OCI-LY7 (cell line): ENCODE results near the gene CMKLR1. TPM values are rescaled to one million over a fixed set of nuclear protein-coding genes. Genes with fewer than 3 reads are reported as not detected.

Source experiments
- BruUV-seq: library from RNA; stranded (reverse); fragments of 400-500 nt; replicated peaks from 2 replicates; lab custom pipeline; 2021; lab: Mats Ljungman, UMichigan
- CTCF ChIA-PET: fragments of 300-600 bp; sonication (Branson Sonifier 250); formaldehyde crosslinking; loops from one replicate; lab custom pipeline; 2022; ENCODE audit warnings: antibody characterized with exemption; ENCODE audit not compliant: unreplicated experiment; lab: Charles Lee
- POLR2A ChIA-PET: fragments of 300-600 bp; sonication (Branson Sonifier 250); formaldehyde crosslinking; loops from one replicate; lab custom pipeline; 2022; ENCODE audit warnings: antibody characterized with exemption; lab: Charles Lee
- DNase-seq: peaks from one replicate; pipeline ENCODE4 v3.0.0-alpha.2; 2015; ENCODE audit warnings: low spot score
- H2AFZ ChIP-seq: fragments of 200-600 bp; sonication (generic), shearing (Covaris generic); 2 replicates; pipeline ENCODE4 v1.6.1; 2014; ENCODE audit warnings: mild to moderate bottlenecking, antibody characterized with exemption, low read length, moderate library complexity
- H3K27ac ChIP-seq: fragments of 200-600 bp; sonication (generic); 2 replicates; pipeline ENCODE4 v1.5.1; 2014; ENCODE audit warnings: mixed run types, low read depth, mild to moderate bottlenecking, moderate library complexity, low read length, inconsistent platforms; ENCODE audit not compliant: poor library complexity, severe bottlenecking
- H3K36me3 ChIP-seq: fragments of 200-600 bp; sonication (generic); 2 replicates; pipeline ENCODE4 v1.6.1; 2014; ENCODE audit warnings: mild to moderate bottlenecking, antibody characterized with exemption, low read length, moderate library complexity, mixed read lengths; ENCODE audit not compliant: insufficient read depth
- H3K4me1 ChIP-seq: fragments of 200-600 bp; sonication (generic); 2 replicates; pipeline ENCODE4 v1.5.1; 2014; ENCODE audit warnings: mild to moderate bottlenecking, low read length; ENCODE audit not compliant: insufficient read depth, poor library complexity, severe bottlenecking
- H3K4me2 ChIP-seq: fragments of 200-600 bp; sonication (generic); 2 replicates; pipeline ENCODE4 v1.6.1; 2014; ENCODE audit warnings: mild to moderate bottlenecking, low read length
- H3K4me3 ChIP-seq: fragments of 200-600 bp; sonication (generic); 2 replicates; pipeline ENCODE4 v1.5.1; 2014; ENCODE audit warnings: mild to moderate bottlenecking, low read depth, low read length; ENCODE audit not compliant: poor library complexity, severe bottlenecking
- H3K79me2 ChIP-seq: fragments of 200-600 bp; sonication (generic); 2 replicates; pipeline ENCODE4 v1.6.1; 2016; ENCODE audit warnings: low read depth, mild to moderate bottlenecking, low read length, moderate library complexity, mixed read lengths; ENCODE audit not compliant: insufficient read depth
- H3K9me2 ChIP-seq: fragments of 200-600 bp; sonication (generic); 2 replicates; pipeline ENCODE4 v1.6.1; 2016; ENCODE audit warnings: mild to moderate bottlenecking, low read length, mixed read lengths; ENCODE audit not compliant: insufficient read depth
- H3K9me3 ChIP-seq: fragments of 200-600 bp; sonication (generic); 2 replicates; pipeline ENCODE4 v1.6.1; 2014; ENCODE audit warnings: mild to moderate bottlenecking, mixed run types, low read length, mixed read lengths
- H4K20me1 ChIP-seq: fragments of 200-600 bp; sonication (generic); 2 replicates; pipeline ENCODE4 v1.6.1; 2014; ENCODE audit warnings: mild to moderate bottlenecking, antibody characterized with exemption, low read length, moderate library complexity, mixed read lengths; ENCODE audit not compliant: insufficient read depth
- EZH2phosphoT487 ChIP-seq: fragments of 200-600 bp; sonication (generic); IDR thresholded peaks from 2 replicates; pipeline ENCODE4 v1.6.1; 2018; ENCODE audit warnings: low read depth, borderline replicate concordance, mild to moderate bottlenecking, mixed run types, antibody characterized with exemption, low read length, moderate library complexity, mixed read lengths
- intact Hi-C: fragments of 100-400 bp; cut with micrococcal nuclease; formaldehyde crosslinking; loops from one replicate; pipeline ENCODE4 v1.10.0; 2022; ENCODE audit not compliant: unreplicated experiment
- total RNA-seq, 2 experiments: library from RNA; depleted of rRNA in 1 of 2; stranded (reverse); fragments of >200 nt in 1 of 2; shearing (Covaris generic) in 1 of 2; gene quantifications; 2 replicates each; pipeline ENCODE4 v1.2.3, GENCODE V29; 2014 to 2022
- TF ChIP-seq, protein P1 (sequence below): fragments of 200-600 bp; sonication (generic); conservative IDR thresholded peaks from 2 replicates; pipeline ENCODE4 v1.5.1; 2014; ENCODE audit warnings: mild to moderate bottlenecking, antibody characterized with exemption, low read length, moderate library complexity, mixed read lengths

Gene CMKLR1
- total RNA-seq, 2 experiments from 2014 or later: not detected

DNA sequence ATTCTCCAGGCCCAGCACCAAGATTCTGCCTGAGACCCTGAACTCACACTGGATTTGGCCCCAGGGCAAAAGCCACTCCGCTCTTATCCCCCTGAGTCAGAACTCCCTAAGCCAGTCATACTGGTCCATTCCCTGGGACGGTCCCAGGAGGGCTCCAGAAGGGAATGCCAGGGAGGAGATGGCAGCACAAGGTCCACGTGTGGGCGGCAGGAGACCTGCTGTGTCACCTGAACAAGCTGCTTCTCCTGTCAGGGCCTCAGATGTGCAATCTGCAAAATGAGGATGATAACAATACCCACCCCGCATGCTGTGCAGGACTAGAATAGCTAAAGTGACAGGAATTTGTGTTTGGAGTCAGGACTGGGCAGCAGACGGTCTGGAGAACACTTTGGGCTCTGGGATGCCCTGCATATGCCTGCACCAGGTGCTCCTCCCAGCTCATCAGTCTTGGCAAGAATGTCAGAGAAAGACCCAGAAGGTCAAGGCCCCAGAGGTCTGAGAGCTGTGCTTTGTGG, 40.3 kb downstream of the CMKLR1 start:
- no peak overlapping the region for H3K4me2 ChIP-seq
- H3K79me2 ChIP-seq: no peaks in the 10 kb centered on the region
- no peaks in the 10 kb centered on the region for H4K20me1 ChIP-seq
- no peak overlapping the region for H2AFZ ChIP-seq
- no peaks in the 10 kb centered on the region for H3K4me1 ChIP-seq
- H3K4me3 ChIP-seq: no peak overlapping the region
- H3K9me3 ChIP-seq: no peaks in the 10 kb centered on the region
- POLR2A ChIA-PET: interaction anchor here (0.9 kb wide), 1 partner anchor 10 kb away, joined by 5 read pairs; no protein-coding TSS in a partner anchor
- BruUV-seq: no TSS peak
- CTCF ChIA-PET: no interaction called here
- no peak for TF ChIP-seq EZH2phosphoT487
- TF ChIP-seq, protein P1, sequence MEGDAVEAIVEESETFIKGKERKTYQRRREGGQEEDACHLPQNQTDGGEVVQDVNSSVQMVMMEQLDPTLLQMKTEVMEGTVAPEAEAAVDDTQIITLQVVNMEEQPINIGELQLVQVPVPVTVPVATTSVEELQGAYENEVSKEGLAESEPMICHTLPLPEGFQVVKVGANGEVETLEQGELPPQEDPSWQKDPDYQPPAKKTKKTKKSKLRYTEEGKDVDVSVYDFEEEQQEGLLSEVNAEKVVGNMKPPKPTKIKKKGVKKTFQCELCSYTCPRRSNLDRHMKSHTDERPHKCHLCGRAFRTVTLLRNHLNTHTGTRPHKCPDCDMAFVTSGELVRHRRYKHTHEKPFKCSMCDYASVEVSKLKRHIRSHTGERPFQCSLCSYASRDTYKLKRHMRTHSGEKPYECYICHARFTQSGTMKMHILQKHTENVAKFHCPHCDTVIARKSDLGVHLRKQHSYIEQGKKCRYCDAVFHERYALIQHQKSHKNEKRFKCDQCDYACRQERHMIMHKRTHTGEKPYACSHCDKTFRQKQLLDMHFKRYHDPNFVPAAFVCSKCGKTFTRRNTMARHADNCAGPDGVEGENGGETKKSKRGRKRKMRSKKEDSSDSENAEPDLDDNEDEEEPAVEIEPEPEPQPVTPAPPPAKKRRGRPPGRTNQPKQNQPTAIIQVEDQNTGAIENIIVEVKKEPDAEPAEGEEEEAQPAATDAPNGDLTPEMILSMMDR: no peak
- intact Hi-C loops: no loop called here
- DNase-seq: no peak
- no peaks in the 10 kb centered on the region for H3K9me2 ChIP-seq
- H3K36me3 ChIP-seq: no peaks in the 10 kb centered on the region
- H3K27ac ChIP-seq: no peak overlapping the region

DNA sequence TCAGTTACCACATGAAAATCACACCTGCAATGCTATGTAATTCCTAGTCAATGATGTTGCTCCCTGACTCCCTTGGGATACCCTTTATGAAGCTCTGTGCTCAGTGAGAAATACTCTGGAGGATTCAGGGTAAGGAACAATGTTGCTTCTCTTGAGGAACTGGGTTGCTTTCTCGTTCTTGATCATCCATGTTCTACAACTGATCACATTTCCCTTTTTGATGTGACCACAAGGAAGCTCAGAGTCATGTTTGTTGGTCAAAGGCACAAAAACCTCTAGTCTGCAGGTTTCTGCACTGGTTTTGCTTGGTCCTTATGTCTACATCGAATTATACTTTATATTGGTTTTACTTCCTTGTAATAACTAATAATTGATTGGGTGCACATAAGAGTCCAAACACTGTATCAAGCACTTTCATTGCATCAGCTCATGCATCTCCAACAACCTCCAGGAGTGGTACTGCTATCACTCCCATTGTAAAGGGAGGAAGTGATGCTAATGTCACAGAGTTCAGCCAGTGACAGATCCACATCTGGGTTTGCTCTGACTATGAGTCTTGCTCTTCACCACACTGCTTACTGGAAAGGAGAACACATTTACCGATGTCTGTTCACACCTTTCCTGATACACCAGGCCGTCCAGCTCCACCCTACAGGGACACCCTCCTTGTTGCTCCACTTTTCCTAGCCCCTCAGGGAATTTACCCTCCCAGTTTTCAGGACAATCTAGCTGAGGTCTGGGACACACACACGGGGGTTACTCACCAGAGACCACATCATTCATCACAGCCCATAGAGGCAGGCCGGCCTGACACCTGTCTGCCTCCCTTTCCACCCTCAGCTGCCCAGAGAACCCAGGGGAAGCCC, 41.0 kb downstream of the CMKLR1 start:
- no peak overlapping the region for H2AFZ ChIP-seq
- DNase-seq: no peak
- intact Hi-C loops: no loop called here
- H3K27ac ChIP-seq: no peak overlapping the region
- no peaks in the 10 kb centered on the region for H3K9me2 ChIP-seq
- CTCF ChIA-PET: no interaction called here
- H3K79me2 ChIP-seq: no peaks in the 10 kb centered on the region
- H3K9me3 ChIP-seq: no peaks in the 10 kb centered on the region
- H3K36me3 ChIP-seq: no peaks in the 10 kb centered on the region
- H3K4me2 ChIP-seq: no peak overlapping the region
- H3K4me1 ChIP-seq: no peaks in the 10 kb centered on the region
- H3K4me3 ChIP-seq: no peak overlapping the region
- no TSS peak for BruUV-seq
- POLR2A ChIA-PET: interaction anchor here (0.6 to 0.9 kb wide), 2 partner anchors 11 to 1039 kb away, joined by 3 to 5 read pairs; no protein-coding TSS in a partner anchor
- TF ChIP-seq, protein P1: no peak
- TF ChIP-seq EZH2phosphoT487: no peak
- no peaks in the 10 kb centered on the region for H4K20me1 ChIP-seq

DNA sequence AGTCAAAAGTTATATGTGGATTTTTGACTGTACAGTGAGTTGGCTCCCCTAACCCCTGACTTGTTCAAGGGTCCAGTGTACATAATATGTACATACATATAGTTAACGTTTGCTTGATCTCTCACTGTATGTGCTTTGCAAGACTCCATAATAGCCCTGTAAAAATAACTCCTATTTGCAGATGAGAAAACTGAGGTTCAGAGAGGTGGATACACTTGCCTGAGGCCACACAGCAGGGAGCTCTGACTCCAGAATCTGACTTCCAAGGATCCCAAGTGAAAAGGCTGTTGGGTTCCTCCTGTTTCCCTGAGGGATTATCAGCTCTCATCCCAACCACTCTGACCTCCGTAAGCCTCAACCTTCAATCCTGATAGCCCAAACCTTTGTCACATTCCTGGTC, 41.7 kb downstream of the CMKLR1 start:
- Histone ChIP-seq H3K79me2 (no peaks in the 10 kb centered on the region), H2AFZ (no peak overlapping the region), H3K4me3 (no peak overlapping the region), H3K9me3 (no peaks in the 10 kb centered on the region), H3K27ac (no peak overlapping the region), H3K9me2 (no peaks in the 10 kb centered on the region), H3K4me2 (no peak overlapping the region), H4K20me1 (no peaks in the 10 kb centered on the region), H3K36me3 (no peaks in the 10 kb centered on the region), H3K4me1 (no peaks in the 10 kb centered on the region)
- ChIA-PET CTCF (no interaction called here), POLR2A (interaction anchor here (0.6 kb wide), 1 partner anchor 1039 kb away, joined by 3 read pairs; no protein-coding TSS in a partner anchor)
- TF ChIP-seq EZH2phosphoT487: no peak
- TF ChIP-seq, protein P1: no peak
- BruUV-seq: no TSS peak
- no peak for DNase-seq
- intact Hi-C loops: no loop called here
